ENCODE measurements around the gene SLC16A5.
"Not testable (repeated sequence)": the region's sequence is repeated elsewhere in the genome, so short reads cannot be mapped to it uniquely, and the experiment has no call there.

SLC16A5 gene

DNA sequence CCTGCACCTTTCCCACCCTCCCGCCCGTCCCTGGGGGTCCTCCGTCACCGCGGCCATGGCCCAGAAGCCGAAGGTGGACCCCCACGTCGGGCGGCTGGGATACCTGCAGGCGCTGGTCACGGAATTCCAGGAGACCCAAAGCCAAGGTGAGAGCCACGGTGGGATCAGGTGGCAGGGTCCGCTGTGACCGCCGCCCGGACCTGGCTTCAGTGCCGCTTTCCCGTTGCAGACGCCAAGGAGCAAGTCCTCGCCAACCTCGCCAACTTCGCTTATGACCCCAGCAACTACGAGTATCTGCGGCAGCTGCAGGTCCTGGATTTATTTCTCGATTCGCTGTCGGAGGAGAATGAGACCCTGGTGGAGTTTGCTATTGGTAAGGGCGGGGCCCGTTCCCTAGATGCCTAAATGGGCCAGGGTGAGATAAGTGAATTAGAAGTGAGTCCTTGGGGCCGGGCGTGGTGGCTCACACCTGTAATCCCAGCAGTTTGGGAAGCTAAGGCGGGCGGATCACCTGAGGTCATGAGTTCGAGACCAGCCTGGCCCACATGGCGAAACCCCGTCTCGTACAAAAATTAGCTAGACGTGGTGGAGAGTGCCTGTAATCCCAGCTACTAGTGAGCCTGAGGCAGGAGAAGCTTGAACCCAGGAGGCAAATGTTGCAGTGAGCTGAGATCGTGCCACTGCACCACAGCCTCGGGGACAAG lies 22.6 kb downstream of the SLC16A5 start:
- no peak for DNase-seq (ENCODE audit: low read depth in 2 of 2)

DNA sequence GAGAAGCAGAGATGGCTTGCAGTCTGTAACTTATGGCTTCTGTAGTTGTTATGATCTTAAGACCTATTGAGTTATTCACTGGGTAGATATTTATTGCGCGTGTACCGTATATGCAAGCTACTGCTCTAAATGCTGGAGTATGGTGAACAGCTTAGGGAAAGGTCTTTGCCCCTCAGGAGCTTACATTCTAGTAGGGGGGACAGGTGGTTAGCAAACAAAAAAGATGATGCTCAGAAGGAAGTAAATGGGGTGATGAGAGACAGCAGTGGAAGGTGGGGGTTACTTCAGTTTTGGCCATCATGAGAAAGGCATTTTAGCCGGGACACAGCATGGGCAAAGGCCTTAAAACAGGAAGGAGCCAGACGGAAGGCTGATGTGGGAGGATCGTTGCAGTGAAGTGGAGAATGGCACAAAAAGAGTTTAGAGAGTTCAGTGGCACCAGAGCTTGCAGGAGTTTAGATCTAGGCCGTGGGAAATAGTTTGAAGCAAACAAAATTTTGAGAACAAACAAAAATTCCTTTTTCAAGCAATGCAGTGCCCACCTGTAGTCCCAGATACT lies 24.1 kb downstream of the SLC16A5 start:
- no peak for DNase-seq (ENCODE audit: low read depth in 2 of 2)

DNA sequence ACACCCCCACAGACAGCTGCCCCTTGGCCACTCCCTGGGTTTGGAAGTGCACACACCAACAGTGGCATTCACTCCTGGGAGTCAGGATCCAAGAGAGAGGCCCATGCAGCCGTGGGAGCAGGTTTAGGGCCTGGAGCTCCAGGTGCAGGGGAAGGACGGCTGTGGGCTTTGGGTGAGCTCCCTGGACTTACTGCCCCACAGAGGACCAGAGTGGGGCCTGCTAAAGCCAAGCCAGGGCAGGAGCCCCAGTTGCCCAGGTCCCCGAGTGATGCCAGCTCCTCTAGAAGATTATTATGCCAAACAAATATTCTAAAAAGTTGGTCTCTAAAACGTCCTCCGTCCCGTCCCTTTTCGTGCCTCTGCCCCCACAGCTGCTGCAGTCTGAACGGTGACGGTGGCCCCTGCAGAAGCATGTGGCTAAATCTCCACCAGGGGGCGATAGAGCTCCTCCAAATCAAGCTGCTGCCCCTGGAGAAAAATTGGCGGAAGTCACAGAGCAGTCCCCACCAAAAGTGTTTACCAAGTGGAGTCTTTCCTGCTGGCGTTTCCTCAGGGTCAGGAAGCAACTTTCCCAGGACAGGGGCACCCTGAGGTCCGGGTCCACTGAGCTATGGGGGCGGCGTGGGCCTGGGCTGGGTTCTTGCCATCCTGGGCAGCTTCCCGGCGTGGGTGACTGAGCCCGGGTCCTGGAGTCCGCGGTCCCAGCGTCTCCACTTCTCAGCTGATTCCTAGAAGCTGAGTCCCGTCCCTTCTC lies 26.2 kb downstream of the SLC16A5 start:
- peak; percentile 72 to 93 for DNase-seq (ENCODE audit: low read depth in 2 of 2)

DNA sequence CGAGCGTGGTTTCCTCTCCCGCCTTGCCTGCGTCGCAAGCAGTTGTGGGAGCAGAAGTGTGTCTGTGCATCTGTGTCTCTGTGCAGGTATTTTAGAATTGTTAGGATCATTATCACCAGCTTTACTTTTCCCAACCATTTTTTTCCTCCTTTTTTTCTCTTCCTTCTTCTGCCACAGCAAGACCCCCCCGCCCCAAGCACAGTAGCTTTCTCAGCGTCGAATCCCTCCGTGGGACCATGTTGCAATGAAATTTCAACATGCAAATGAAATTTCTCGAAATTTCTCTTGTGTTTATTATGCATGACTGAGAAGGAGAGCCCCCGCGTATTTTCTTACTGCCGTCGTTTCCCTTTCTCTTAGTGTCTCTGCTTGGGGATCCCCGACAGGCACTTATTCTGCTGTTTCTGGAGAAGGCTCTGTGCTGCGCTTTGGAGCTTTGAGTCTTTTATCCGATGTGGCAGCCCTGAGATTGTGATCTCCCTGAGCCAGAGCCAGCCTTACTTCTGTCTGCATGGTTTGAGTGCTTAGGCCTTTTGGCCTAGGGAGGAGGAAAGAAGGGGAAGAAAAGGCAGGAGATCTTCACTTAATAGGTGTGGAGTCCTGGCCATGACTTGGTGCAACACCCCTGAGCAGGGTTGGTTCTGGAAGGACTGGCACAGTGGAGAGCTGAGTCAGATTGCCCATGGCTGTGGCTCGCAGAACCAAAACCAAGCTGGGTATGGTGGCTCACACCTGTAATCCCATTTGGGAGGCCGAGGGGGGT lies 27.0 kb downstream of the SLC16A5 start:
- DNase-seq (ENCODE audit: low read depth in 2 of 2): no peak

DNA sequence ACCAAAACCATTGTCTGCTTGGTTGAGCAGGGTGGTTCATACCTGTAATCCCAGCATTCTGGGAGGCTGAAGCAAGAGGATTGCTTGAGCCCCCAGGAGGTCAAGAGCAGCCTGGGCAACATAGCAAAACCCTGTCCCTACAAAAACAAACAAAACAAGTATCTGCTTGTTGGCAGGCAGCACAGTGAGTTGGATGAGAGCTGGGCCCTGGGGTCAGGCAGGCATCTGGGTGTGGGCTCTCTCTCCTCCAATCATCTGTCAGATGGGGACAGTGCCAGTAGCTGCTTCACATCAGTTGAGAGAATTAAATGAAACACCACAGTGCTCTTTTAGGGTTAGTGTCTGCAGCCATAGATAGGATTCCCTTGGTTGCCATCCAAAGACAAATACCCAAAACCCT lies 27.8 kb downstream of the SLC16A5 start:
- DNase-seq (ENCODE audit: low read depth in 2 of 2): no peak

DNA sequence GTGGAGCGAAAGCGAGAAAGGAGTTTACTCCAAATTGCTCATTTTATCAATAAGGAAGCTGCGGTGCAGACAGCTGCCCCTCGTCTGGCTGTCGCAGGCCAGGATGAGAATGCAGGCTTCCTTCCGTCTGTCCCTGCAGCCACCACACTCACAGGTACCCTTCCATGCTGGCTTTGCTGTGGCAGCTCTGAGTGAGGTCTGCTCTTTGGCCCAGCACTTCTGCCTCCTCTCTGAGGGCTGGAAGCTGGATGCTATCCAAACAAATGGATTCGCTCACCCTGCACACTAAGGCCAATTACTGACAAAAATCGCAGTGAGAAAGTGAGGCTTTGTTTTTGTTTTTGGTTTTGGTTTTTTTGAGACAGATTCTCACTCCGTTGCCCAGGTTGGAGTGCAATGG lies 29.0 kb downstream of the SLC16A5 start:
- no peak for DNase-seq (ENCODE audit: low read depth in 2 of 2)

DNA sequence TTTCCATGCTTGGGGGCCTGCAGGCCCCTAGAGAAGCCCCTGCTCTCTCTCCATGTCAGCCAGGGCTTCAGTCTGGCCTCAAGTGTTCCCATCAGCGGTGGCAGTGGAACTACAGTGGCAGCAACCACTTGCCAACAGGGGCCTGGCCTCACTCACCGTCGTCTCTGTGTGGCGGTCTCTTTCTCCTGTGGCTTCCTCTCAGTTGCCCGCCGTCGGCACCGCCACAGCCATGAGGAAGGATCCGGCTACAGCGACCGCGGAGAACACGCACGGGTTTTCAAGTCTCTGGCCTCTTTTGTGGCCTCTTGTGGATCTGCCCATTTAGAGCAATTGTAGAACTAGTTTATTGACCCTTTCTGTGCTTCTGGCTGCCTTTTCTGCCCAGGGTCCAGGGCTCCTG lies 30.6 kb downstream of the SLC16A5 start:
- DNase-seq (ENCODE audit: low read depth in 2 of 2): no peak

DNA sequence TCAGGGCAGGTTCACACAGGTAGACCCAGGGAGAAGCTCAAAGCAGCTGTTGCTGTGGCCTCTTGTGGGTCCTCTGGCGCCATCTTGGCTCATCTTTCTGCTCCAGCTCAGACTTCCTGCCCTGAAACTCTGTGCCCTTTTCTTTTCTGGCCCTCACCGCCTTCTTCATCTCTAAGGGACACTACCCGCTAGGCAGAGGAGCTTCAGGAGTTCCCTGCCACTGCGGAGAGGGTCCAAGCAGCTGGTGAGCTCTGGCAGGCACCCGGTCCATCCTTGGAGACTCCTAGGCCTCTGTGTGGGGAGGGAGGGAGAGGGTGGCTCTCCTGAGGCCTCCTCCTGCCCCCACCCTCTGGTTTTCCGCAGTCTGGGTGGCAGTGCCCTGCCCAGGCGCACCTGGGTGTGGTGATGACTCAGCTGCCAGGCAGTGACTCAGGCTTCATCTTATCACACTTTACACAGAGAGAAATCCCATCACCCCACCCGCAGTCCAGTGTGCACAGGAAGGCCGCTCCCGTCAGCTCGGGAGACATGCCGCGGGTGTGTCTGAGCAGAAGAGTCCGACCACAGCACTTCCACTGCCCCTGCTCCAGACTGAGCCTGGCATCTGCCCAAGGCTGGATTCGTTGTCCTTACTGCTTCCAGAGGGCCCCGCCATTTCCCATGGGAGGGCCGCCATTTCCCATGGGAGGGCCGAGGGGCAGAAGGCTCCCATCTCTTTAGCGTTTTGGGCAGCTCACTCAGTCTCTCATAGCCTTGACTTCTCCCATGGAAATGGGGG lies 36.5 kb downstream of the SLC16A5 start:
- peak; percentile 57 to 58 for DNase-seq (ENCODE audit: low read depth in 2 of 2)

DNA sequence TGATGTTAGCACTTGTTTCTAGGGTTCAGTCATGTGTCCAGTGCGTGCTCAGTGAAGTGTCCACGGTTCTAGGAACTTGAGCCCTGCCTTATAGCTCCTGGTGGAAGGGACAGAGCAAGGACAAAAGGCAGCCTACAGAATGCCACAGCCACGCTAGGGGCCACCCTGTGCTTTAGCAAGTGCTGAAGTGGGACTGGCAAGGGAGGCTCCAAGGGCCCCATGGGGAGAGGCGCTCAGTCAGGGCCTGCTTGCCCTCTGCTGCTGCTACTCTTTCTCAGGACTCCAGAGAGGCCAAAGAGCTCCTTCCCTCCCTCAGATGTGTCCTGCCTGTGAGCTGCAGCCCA lies 37.0 kb downstream of the SLC16A5 start:
- no peak for DNase-seq (ENCODE audit: low read depth in 2 of 2)

DNA sequence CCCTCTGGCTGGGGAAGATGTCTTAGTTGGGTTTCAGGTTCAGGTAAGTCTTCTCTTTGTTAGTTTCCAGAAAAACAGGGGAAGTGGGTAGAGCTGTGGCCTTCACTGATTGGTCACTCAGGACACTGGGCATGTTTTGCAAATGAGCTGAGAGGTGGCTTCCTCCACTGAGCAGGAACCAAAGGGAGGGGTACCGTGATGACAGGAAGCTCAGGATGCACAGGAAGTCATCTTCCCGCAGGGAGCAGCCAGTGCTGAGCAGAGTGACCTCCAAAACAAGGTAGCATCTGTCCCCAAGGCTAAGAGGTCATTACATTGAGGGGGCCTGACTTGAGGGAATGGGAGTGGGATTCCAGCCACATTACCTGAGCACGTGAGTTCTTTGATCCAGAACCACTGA lies 38.2 kb downstream of the SLC16A5 start:
- no peak for DNase-seq (ENCODE audit: low read depth in 2 of 2)

DNA sequence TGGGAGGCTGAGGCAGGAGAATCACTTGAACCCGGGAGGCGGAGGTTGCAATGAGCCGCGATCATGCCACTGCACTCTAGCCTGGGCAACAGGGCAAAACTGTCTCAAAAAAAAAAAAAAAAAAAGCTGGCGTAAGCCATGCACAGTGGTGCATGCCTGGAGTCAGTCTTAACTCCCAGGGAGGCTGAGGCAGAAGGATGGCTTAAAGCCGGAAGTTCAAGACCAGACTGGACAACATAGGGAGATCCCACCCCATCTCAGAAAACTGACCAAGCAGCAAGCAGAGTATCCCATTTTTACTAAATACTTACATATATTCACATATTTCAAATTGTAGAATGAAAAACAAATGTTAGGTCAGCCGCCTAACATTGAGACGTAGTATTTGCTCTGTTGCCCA lies 39.2 kb downstream of the SLC16A5 start:
- no peak for DNase-seq (ENCODE audit: low read depth in 2 of 2)

DNA sequence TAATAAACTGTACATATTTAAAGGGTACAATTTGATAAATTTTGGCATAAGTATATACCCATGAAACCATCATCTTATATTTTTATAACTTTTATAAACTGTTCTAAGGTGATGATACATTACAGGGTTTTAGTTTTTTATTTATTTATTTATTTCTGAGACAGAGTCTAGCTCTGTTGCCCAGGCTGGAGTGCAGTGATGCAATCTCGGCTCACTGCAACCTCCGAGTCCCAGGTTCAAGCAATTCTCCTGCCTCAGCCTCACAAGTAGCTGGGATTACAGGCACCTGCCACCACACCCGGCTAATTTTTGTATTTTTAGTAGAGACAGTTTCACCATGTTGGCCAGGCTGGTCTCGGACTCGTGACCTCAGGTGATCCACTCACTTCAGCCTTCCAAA lies 40.2 kb downstream of the SLC16A5 start:
- not testable (repeated sequence) for DNase-seq (ENCODE audit: low read depth in 2 of 2)

DNA sequence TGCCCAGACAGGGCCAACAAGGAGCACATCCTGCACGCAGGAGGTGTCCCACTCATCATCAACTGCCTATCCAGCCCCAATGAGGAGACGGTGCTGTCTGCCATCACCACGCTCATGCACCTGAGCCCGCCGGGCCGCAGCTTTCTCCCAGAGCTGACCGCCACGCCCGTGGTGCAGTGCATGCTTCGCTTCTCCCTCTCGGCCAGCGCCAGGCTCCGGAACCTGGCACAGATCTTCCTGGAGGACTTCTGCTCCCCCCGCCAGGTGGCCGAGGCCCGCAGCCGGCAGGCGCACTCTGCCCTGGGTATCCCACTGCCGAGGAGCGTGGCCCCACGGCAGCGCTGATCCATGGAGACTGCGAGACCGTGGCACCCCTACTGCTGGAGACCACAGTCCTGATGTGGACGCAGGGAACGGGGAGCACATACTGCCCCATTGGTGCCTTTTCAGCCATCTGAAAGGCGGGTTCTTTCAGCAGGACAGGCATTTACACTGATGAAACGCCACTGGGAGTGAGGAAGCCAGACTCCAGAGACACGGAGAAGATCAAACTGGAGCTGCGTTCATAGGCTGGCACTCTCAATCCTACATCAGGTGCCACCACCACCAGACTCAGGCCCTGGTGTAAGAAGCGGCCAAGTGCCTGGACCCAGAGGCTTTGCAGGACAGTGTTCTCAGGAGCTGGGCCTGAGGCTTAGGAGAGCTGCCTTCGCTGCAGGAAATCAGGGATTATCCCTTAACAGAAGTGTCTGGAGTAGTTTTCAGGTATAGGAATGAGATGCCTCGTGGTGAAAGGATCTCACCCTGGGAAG lies 41.1 kb downstream of the SLC16A5 start:
- DNase-seq (ENCODE audit: low read depth in 2 of 2): no peak

DNA sequence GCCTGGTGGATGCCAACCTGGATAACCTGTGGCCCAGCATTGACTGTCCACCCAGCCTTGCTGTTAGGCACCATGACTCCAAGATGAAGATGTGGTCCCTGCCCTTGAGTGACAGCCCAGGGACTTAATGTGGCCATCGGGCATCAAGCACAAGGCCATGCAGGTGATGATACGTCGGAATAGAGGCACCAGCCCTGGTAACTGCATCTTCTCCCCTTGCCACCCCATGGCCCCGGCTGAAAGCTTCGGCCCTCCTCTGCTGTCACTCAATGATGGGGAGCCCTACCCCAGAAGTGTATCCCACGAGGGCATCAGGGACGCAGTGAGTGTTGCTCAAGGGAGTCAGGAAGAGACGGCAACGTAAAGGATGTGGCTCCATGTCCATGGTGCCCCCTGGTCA lies 41.8 kb downstream of the SLC16A5 start:
- no peak for DNase-seq (ENCODE audit: low read depth in 2 of 2)

DNA sequence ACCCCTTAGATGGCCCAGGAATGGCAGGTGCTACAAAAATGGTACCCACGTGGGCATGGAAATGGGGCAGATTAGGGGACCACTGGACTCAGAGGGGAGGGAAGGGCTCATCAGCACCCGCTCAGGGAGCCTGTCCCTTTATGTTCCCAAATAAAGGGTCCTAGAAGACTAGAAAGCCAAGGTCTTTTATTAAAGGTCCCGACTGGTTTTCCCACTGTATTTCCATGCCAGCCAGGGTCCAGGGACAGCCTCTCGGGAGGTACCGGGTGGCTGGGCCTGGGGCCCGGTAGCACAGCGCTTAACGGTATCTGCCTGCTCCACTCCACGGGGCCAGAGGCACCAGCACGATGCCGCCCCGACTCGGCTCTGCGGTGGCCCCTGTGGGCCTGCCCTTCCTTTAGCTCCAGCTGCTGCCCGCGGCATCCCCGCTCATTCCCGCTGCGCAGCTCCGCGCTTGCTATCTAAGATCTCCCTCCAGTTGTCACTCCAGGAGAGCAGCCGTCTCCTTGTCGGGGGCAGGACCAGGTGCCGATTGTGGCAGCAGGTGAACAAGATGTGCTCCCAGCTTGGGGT lies 42.4 kb downstream of the SLC16A5 start:
- DNase-seq (ENCODE audit: low read depth in 2 of 2): no peak

DNA sequence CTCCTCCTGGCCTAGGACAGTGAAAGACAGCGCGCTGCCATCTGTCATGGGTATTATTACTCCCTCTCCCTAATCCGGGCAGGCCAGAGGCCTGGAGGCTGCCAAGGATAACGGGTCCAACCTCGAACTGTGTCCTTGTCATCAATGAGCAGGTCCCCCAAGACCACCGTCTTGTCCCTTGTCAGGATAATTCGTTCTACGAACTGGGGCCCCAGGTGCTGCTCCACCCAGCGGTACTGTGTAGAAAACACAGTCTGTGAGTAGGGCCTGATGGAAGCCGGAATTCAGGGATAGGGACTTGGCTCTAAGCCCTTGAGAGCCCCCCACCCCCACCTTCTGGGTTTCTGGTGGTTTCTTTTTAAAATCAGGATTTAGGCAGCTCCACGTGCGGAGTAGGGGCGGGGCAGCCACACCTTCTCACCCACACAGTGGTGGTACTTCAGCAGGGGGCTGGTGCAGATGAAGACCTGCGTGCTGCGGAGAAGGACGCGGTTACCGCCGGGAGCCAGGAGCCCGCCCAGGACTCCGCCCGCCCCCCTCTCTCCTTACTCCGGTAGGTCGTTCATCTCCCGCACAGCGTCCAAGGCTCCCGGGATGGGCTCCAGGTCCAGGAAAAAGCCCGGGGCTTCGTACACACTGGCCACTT lies 43.0 kb downstream of the SLC16A5 start:
- DNase-seq (ENCODE audit: low read depth in 2 of 2): peak; percentile 37 to 48

DNA sequence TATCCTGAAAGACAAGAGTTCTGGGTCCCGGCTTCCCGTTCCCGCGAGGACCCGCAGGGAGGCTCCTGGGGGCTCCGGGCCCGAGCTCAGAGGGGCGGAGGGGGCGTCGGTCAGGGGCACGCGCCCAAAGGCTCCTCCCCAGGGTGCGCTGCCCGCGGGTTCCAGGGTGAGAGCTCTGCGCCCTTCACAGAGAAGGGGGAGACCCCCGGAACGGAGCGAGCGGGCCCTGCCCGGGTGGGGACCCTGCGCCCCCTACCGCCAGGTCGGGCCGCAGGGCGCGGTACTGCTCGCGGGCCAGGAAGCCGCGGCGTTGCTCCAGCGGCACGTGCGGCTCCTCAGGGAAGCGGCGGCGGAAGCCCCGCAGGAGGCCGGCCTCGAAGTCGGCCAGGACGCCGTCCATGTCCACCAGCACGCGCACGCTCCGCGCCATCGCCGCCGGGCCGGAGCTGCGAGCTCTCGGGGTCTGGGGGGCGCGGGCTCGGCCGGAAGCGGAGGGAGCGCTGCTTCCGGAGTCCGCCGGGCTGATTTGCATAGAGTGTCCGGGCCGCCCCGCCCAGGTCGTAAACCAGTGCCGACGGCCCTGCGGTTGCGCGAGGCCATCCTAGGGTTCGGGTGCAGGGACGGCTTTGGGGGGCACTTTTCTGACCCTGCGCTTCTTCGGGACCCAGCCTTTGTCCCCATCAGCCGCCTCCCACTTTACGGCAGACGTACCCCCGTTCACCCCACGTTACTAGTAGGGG lies 43.7 kb downstream of the SLC16A5 start, which contains the start of gene NT5C:
TSS of gene NT5C (minus strand) at position 465 of the 740 bp plus-strand sequence. CDS start at position 430, 35 bp downstream.
- DNase-seq (ENCODE audit: low read depth in 2 of 2): peak; percentile 41 to 67

DNA sequence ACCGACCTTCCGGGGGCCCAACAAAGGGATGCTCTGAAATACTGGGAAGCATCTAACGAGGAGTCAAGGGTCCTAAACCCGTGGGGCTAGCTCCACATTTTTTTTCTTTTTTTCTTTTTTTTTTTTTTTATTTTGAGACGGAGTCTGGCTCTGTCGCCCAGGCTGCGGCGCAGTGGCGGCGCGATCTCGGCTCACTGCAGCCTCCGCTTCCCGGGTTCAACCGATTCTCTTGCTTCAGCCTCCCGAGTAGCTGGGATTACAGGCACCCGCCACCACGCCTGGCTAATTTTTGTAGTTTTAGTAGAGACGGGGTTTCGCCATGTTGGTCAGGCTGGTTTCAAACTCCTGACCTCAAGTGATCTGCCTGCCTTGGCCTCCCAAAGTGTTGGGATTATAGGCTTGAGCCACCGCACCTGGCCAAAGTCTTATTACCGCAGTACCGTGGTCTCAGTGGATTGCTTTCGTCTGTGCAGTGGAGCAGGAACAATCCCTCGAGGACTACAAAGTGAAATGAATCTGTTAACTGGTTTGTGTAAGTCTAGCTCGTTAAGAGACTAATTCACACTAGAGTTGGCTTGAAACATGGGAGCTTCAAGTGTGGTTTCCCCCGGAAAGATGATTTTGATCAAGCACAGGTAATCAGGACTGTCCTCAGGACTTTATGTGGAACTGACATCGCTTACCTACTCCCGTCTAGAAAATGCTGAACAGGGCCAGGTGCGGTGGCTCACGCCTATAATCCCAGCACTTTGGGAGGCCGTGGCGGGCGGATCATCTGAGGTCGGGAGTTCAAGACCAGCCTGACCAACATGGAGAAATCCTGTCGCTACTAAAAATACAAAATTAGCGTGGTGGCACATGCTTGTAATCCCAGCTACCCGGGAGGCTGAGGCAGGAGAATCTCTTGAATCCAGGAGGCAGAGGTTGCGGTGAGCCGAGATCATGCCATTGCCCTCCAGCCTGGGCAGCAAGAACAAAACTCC lies 44.6 kb downstream of the SLC16A5 start:
- not testable (repeated sequence) for DNase-seq (ENCODE audit: low read depth in 2 of 2)

Measured in stimulated activated CD4-positive, alpha-beta T cell treated with anti-CD3 and anti-CD28 coated beads, Interleukin-1b, Interleukin-23, amount 100 ng/mL, for 4 hours (primary cell).